ENCODE data around the gene PRKCB. TPM values are rescaled to one million over a fixed set of nuclear protein-coding genes. Genes with fewer than 3 reads are reported as not detected.

Gene PRKCB
- polyA plus RNA-seq, 3 donors = 57.4 to 87.4 (median 75.5) TPM

DNA sequence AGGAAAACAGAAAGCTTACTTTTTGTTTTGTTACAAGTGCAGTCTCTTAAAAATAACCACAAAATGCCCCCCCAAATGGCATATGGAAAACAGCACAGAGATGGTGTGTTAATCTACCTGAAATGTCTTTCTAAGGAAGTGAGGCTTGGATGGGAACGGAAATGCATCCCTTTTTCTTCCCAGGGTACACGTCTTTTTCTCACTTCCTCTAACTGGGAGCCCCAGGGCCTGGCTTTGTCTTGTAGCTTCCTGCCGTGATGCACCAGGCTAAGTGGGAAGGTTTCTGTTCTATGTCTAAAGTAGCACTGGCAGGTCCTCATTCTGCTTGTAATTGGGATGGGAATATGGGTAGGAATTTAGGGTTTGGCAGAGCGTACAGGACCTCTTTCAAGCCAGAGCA, 367.9 kb downstream of the PRKCB start:
- DNase-seq = no peak
- peaks cover 0 to 1% (median 0%) of the 10 kb centered on the region in 3 donors for H3K27me3 Mint-ChIP-seq (ENCODE audit: low read depth in 3 of 3)
- peaks cover 2% of the 10 kb centered on the region for H3K4me1 Mint-ChIP-seq
- peak overlapping the region in 1 of 7 donors; percentile 38 for H3K27ac Mint-ChIP-seq
- no peaks in the 10 kb centered on the region for H3K79me2 ChIP-seq (ENCODE audit: insufficient read depth, low read length)
- no peaks in the 10 kb centered on the region for H3K9me3 ChIP-seq (replicated peaks in 1 of 2; ENCODE audit: control insufficient read depth in 1 of 2, insufficient read depth in 1 of 2, low read length in 2 of 2)
- H3K4me3 Mint-ChIP-seq = no peak overlapping the region
- peaks cover 79 to 97% of the 10 kb centered on the region in 2 donors for H3K36me3 ChIP-seq (replicated peaks in 1 of 2; ENCODE audit: control insufficient read depth in 1 of 2, insufficient read depth in 2 of 2, low read length in 2 of 2)
- H3K9me3 Mint-ChIP-seq = no peaks in the 10 kb centered on the region
- no peak overlapping the region for H3K4me3 ChIP-seq (replicated peaks in 1 of 3; ENCODE audit: low read depth in 2 of 3, low read length in 3 of 3)
- no peak overlapping the region for H3K4me2 ChIP-seq (replicated peaks; ENCODE audit: extremely low read depth, low read length, poor library complexity, severe bottlenecking)
- intact Hi-C loops (cut with micrococcal nuclease) = no loop called here
- no peaks in the 10 kb centered on the region for H3K27me3 ChIP-seq (ENCODE audit: control insufficient read depth in 2 of 2, insufficient read depth in 2 of 2, low read length in 2 of 2)
- H3K36me3 Mint-ChIP-seq = peaks cover 74 to 92% of the 10 kb centered on the region in 2 donors
- H3K4me1 ChIP-seq (ENCODE audit: control insufficient read depth in 1 of 2, insufficient read depth in 2 of 2, low read length in 2 of 2) = no peaks in the 10 kb centered on the region
- no peak overlapping the region for H3K9ac ChIP-seq (ENCODE audit: insufficient read depth, low read length, poor library complexity, severe bottlenecking)
- TF ChIP-seq, protein P1, sequence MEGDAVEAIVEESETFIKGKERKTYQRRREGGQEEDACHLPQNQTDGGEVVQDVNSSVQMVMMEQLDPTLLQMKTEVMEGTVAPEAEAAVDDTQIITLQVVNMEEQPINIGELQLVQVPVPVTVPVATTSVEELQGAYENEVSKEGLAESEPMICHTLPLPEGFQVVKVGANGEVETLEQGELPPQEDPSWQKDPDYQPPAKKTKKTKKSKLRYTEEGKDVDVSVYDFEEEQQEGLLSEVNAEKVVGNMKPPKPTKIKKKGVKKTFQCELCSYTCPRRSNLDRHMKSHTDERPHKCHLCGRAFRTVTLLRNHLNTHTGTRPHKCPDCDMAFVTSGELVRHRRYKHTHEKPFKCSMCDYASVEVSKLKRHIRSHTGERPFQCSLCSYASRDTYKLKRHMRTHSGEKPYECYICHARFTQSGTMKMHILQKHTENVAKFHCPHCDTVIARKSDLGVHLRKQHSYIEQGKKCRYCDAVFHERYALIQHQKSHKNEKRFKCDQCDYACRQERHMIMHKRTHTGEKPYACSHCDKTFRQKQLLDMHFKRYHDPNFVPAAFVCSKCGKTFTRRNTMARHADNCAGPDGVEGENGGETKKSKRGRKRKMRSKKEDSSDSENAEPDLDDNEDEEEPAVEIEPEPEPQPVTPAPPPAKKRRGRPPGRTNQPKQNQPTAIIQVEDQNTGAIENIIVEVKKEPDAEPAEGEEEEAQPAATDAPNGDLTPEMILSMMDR (IDR thresholded peaks at IDR 0.05) = no peak
- H2AFZ ChIP-seq (ENCODE audit: insufficient read depth, low read depth, low read length, poor library complexity, severe bottlenecking) = no peak overlapping the region
- peak overlapping the region in 1 of 2 donors; percentile 8 for H3K27ac ChIP-seq (ENCODE audit: low read depth in 1 of 2, low read length in 2 of 2)
- no CpG with 5 or more reads among the region's 4 CpGs for WGBS (ENCODE audit: insufficient coverage)
- peaks cover 54% of the 10 kb centered on the region for H4K20me1 ChIP-seq (ENCODE audit: insufficient read depth, low read length)

DNA sequence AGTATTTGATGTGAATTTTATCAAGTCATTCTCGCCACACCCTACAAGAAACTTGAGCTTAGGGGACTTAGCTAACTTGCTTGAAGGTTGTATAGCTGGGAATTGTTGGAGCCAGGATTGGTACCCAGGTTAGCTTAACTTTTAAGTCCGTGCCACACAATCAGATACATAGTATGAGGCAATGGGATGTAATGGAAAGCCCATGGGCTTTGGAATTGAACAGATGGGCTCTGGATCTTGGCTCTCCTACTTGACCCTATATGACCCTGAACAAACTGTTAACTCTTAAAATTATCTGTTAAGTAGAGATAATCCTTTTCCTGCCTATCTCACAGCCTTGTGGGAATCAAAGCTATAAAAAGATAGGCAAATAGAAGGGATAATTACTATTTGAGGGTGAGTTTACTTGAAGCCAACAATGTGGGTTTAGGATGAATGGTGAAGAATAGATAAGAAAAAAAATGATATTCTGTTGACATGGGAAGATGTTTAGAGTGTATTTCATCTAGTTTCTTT, 368.4 kb downstream of the PRKCB start:
- Histone ChIP-seq H3K27me3 (ENCODE audit: control insufficient read depth in 2 of 2, insufficient read depth in 2 of 2, low read length in 2 of 2) (no peaks in the 10 kb centered on the region), H3K4me1 (ENCODE audit: control insufficient read depth in 1 of 2, insufficient read depth in 2 of 2, low read length in 2 of 2) (no peaks in the 10 kb centered on the region), H3K4me2 (replicated peaks; ENCODE audit: extremely low read depth, low read length, poor library complexity, severe bottlenecking) (no peak overlapping the region), H3K27ac (ENCODE audit: low read depth in 1 of 2, low read length in 2 of 2) (peak overlapping the region in 1 of 2 donors; percentile 8), H4K20me1 (ENCODE audit: insufficient read depth, low read length) (peaks cover 51% of the 10 kb centered on the region), H3K9ac (ENCODE audit: insufficient read depth, low read length, poor library complexity, severe bottlenecking) (no peak overlapping the region), H3K4me3 (replicated peaks in 1 of 3; ENCODE audit: low read depth in 2 of 3, low read length in 3 of 3) (no peak overlapping the region), H3K79me2 (ENCODE audit: insufficient read depth, low read length) (no peaks in the 10 kb centered on the region), H3K36me3 (replicated peaks in 1 of 2; ENCODE audit: control insufficient read depth in 1 of 2, insufficient read depth in 2 of 2, low read length in 2 of 2) (peaks cover 79 to 97% of the 10 kb centered on the region in 2 donors), H3K9me3 (replicated peaks in 1 of 2; ENCODE audit: control insufficient read depth in 1 of 2, insufficient read depth in 1 of 2, low read length in 2 of 2) (no peaks in the 10 kb centered on the region), H2AFZ (ENCODE audit: insufficient read depth, low read depth, low read length, poor library complexity, severe bottlenecking) (no peak overlapping the region)
- Mint-ChIP-seq H3K36me3 (peaks cover 74 to 92% of the 10 kb centered on the region in 2 donors), H3K9me3 (no peaks in the 10 kb centered on the region), H3K4me1 (peaks cover 2% of the 10 kb centered on the region), H3K27me3 (ENCODE audit: low read depth in 3 of 3) (peaks cover 0 to 1% (median 0%) of the 10 kb centered on the region in 3 donors), H3K4me3 (no peak overlapping the region), H3K27ac (no peak overlapping the region)
- no peak for DNase-seq
- TF ChIP-seq, protein P1 (IDR thresholded peaks at IDR 0.05) = no peak
- no CpG with 5 or more reads among the region's 2 CpGs for WGBS (ENCODE audit: insufficient coverage)
- intact Hi-C loops (cut with micrococcal nuclease) = no loop called here

Data from CD14-positive monocyte (primary cell).